Jurkat, Clone E6-1 (cell line): ENCODE results near the gene CIB1.

Source experiments
- DNase-seq: peaks from one replicate; pipeline ENCODE4 v3.0.0-alpha.2; 2011; ENCODE audit warnings: low read depth, low spot score
- H3K4me3 ChIP-seq: 2 replicates; pipeline ENCODE4 v1.5.1; 2011; ENCODE audit warnings: mild to moderate bottlenecking, low read length, control low read depth, moderate library complexity

Gene CIB1

GRCh38 chr15:90222547-90222946, 11.2 kb downstream of the CIB1 start:
- H3K4me3 ChIP-seq, result no peak overlapping the region
- DNase-seq, result no peak

- no peak for DNase-seq
Observed at GRCh38 chr15:90221246-90221900, 12.4 kb downstream of the CIB1 start.

DNA sequence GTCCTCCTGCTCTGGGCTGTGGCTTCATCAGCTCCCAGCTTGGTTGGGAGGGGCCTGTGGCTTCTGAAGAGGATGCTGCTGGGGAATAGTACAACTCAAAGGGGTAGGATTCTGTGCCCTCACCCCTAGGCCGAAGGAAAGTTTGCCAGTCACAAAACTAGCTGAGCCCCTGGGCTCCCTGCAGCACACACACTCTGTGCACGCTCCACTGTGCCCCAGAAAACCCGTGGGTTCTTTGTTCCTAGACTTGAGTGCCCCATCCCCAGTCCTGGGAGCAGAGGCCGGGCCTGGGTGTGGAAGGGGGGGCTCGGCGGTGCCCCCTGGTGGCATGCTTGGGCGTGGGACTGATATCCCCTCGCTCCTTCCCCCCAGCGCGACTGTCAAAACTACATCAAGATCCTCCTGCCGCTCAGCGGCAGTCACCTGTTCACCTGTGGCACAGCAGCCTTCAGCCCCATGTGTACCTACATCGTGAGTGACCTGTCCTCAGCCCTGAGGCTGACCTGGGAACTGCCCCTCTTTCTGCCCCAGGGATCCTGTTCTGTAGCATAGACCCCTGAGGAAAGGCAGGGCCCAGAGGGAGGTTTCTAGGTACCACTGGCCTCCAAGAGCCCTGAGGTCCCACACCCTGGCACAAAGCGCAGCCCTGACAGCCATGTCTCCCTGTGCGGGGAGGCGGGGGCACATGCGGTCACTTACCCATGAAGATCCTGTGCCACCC, 14.2 kb downstream of the CIB1 start:
- no peak overlapping the region for H3K4me3 ChIP-seq
- no peak for DNase-seq

More at GRCh38 chr15:90221246-90221900, 12.4 kb downstream of the CIB1 start:
- no peak overlapping the region for H3K4me3 ChIP-seq

DNA sequence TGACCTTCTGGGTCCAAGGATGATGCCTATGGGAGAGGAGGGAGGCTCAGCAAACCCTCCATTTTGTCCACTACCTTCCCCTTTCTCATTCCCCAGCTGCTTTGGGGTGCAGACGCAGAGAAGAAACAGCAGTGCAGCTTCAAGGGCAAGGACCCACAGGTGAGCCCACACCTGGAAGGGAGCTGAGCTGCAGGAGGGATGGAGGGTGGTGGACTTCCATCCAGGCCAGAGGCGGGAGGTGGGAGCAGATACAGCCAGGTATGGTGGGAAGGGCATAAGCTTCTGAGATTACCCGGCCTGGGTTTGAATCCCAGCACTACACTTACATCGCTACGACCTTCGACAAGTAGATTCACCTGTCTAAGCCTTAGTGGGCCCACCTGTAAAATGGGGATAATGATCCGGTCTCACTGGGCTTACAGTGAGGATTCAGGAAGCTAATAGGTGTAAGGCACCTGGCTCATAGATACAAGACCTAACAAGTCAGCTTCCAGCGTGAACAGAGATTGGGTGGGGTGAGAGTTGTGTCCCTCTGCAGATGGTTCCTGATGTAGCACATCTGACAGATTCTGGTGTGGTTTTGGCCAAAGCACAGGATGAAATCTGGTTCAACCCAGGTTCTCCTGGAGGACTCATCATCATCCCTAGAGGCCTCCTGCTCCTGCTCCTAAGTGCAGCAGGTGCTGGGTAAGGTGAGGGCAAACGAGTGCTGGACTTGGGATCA, 15.9 kb downstream of the CIB1 start:
- DNase-seq, result no peak
- H3K4me3 ChIP-seq, result no peak overlapping the region

DNA sequence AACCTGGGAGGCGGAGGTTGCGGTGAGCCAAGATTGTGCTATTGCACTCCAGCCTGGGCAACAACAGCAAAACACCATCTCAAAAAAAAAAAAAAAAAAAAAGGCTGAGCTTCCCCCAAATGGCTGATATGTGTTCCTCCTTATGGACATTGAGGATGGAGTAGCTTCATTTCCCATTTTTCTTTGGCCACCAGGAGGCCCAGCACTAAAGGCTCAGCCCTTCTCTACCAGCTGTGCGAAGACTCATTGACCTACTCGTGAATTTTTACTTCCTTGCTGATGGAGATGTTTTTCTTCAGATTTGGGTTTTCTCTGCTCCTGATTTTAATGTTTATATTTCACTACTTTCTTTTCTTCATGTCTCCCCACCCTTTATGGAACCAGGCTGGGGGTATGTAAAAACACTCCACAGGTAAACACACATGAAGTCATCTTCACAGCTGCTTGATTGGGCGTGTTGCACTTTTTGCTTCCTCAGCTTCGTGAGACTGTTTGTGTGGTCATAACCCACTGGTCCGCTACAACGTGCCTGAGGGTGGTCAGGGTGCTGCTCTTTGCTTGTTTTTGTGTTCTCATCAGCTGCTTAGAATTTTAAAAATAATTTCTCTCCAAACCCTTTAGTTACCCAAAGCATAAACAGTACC, 19.1 kb downstream of the CIB1 start:
- H3K4me3 ChIP-seq, result no peak overlapping the region
- no peak for DNase-seq

GRCh38 chr15:90213818-90214204, 19.9 kb downstream of the CIB1 start:
- H3K4me3 ChIP-seq, result no peak overlapping the region
- DNase-seq, result no peak

DNA sequence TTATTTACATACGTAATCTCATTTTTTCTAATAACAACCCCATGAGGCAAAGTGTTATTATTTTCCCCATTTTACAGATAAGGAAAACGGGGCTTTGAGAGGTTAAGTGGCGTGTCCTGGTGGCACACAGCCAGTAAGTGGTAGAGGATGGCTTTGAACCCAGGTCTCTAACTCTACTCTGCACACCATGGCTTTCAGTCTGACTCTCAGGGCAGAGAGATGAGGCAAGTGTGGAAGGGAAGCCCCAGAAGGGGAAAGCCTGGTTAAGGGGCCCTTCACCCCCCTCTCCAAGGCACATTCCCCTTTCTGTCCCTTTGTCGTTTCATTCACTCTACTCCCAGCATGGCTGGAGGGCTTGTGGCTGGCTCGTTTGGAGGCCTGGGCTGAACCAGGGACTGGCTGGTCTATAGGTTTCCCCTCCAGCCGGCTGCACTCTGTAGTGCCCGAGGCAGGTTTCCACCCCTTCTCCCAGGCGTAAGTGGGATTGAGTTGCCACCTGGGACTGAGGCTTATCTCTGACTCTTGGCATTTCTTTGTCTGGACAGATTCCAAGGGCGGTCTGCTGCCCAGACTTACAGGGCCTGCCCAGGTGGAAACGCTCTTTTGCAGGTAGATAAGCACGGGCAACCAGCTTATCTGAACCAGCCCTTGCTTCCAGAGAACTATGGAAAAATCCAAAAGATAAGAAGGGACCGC, 20.5 kb downstream of the CIB1 start:
- no peak overlapping the region for H3K4me3 ChIP-seq
- no peak for DNase-seq

GRCh38 chr15:90212221-90213098, 21.3 kb downstream of the CIB1 start:
- no peak for DNase-seq
- H3K4me3 ChIP-seq, result no peak overlapping the region

- H3K4me3 ChIP-seq, result no peak overlapping the region
- no peak for DNase-seq
Observed at GRCh38 chr15:90211440-90212143, 22.1 kb downstream of the CIB1 start.

DNA sequence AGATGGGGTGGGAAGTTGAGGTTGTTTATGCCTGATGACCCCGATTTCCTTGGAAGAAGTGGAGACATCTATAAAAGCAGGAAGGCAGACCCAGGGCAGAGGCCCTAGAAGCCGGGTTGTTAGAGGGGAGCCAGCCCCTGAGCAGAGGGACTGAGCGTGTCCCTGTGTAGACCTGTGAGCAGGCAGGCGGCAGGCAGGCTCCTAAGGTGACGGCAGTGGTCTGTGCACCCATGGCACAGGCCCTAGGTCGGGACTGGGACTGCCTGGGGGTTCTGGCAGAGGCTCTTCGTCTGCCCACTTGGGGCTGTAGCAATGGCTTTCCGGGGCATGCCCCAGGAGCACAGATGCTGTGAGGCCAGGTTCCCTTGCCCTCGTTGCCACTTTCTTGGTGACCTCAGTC, 22.7 kb downstream of the CIB1 start:
- no peak overlapping the region for H3K4me3 ChIP-seq
- DNase-seq, result no peak

DNA sequence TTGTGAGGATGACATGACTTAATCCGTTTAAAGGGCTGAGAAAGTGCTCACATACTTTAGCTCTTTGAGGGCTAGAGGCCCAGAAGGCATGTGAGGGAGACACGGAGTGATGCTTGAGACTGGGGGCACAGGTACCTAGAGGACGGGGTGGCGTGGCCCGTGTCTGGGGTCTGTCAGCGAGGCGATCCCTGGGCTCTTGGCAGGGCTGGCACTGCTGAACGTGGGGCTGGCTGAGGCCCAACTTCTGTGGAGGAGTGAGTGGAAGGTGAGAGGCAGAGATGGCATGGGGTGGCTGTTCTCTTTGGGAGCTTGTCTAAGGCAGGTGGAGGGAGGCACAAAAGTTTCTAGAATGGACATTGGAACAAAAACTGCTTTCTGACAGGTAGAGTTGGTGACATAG, 23.1 kb downstream of the CIB1 start:
- no peak for DNase-seq
- H3K4me3 ChIP-seq, result no peak overlapping the region

DNA sequence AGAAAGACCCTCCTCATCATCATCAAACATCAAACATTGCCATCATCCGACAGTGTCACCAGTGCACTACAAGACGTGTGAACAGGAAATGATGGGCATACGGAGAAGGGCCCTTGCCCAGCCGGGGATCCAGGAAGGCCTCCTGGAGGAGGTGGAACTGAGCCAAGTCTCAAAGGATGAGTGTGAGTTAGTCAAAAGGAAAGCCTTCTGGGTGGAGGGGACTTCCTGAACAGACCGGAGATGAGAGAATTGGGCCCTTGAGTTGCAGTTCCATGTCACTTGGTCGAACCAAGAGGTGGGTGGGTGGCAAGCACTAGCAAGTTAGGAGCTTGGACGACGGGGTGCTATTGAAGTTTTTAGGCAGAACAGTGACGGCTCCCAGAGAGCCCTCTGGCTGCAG, 24.1 kb downstream of the CIB1 start:
- no peak for DNase-seq
- no peak overlapping the region for H3K4me3 ChIP-seq

DNA sequence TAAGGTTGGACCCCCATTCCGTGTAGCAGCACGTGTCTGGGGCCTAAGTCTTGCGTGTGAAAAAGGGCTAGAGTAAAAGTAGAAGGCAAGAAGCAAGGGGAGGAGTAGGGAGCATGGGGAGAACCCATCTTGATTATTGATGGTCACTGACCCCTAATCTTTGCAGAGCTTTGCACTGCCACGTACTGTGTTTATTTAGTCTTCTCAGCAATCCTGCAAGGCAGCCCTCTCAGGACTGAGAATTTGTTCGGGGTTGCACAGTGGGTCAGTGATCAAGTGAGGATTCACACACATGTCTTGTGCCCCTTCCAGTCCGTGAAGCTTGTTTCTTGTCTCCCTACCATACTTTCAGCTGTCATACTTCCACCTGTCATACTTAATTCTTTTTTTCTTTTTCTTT, 25.4 kb downstream of the CIB1 start:
- DNase-seq, result no peak
- no peak overlapping the region for H3K4me3 ChIP-seq

GRCh38 chr15:90207252-90207651, 26.5 kb downstream of the CIB1 start:
- DNase-seq, result no peak
- no peak overlapping the region for H3K4me3 ChIP-seq

DNA sequence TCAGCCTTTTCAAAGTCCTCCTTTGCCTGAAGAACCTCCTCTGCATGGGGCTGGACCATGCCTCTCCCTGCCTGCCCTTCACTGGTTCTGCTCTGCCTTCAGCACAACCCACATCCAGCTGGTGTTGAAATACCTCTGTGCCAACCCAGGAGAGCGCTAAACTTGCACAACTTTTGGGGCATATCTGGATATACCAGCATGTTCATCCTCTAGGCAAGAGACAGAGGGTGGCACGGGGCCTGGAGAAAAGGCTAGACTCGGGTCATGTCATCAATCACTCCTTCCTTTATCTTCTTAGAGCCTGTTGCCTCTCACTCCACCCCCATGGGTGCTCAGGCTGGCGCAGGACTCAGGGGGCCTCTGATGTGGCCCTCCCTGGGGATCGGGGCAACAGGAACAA, 27.9 kb downstream of the CIB1 start:
- H3K4me3 ChIP-seq, result no peak overlapping the region
- no peak for DNase-seq

DNA sequence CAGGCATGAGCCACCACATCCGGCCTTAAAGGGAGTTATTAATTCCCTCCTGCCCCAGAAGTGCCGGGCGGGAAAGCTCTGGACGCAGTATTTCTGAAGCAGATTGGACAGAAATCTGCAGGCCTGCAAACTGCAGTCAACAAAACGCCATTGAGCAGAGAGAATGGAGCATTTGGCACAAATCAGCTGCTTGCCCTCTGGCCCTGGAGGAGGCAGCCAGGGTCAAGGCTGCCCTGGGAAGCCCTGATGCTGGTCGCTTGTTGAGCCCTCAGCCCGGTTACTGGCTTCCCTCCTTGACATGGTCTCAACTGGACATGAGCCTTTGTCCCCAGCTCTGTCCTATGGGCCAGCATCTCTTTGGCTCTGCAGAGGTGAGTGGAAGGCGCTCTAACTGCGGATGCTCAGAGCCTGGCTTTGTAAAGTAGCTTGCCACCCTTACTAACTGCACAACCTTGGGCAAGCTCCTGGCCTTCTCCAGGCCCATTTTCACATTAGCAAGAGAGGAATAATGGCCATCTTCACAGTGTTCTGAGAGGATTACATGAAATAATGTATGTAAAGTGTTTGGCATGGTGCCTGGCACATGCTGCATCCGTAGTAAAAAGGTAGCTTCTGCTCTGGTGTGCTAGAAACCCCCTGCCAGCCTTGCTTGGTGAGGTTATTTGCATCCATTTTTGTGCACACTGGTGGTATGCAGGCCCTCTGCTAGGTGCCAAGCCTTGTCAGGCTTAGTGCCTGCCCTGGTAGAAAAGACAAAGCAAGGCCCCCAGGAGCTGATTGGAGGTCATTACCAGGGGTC, 28.5 kb downstream of the CIB1 start:
- H3K4me3 ChIP-seq, result no peak overlapping the region
- DNase-seq, result no peak

DNA sequence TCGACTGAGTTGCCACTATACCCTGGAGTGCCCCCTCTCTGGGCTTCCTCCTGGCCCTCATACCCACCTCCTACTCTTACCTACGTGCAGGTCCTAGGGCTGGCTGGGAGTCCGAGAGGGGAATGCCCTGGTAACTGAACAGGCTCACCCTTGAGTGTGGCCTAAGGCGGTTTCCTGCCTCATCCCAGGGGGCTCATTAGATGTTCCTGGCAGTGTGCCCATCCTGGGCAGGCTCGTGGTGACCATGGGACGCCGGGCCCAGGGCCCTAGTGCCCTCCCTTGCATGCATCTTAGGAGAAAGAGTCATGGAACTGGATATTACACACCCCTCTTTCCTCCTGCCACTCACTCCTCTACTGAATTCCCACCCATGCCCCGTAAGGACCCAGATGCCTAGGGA, 29.8 kb downstream of the CIB1 start:
- DNase-seq, result no peak
- H3K4me3 ChIP-seq, result no peak overlapping the region
